K562 (cell line): Measurements from ENCODE around the gene SMC5. TPM values are rescaled to one million over a fixed set of nuclear protein-coding genes. Genes with fewer than 3 reads are reported as not detected.

Experiments used
- ATAC-seq: fragments of 200-7000 bp; cut with Tn5 transposase; 3 replicates; pipeline ENCODE4 v1.9.1; 2020; ENCODE audit warnings: moderate library complexity
- BruUV-seq: library from RNA; stranded (reverse); fragments of 400-500 nt; replicated peaks from 2 replicates; lab custom pipeline; 2021; lab: Mats Ljungman, UMichigan
- CTCF ChIA-PET: fragments of 300-600 bp; formaldehyde crosslinking; extraction: SDS; loops from one replicate; lab custom pipeline; 2021; ENCODE audit warnings: low intra/inter-chr PET ratio; lab: Yijun Ruan, JAX
- POLR2A ChIA-PET: fragments of 300-600, 350-650 bp; sonication (Branson Sonifier 250); formaldehyde crosslinking; extraction: SDS; loops from one replicate; lab custom pipeline; 2021; ENCODE audit warnings: antibody characterized with exemption, inconsistent platforms; lab: Yijun Ruan, JAX
- DNase-seq, 4 experiments: peaks; one replicate each; pipeline versions ENCODE4 v3.0.0 to v3.0.0-alpha.2; 2011 to 2018; ENCODE audit warnings: low spot score in 3 of 4, mixed read lengths in 3 of 4; ENCODE audit errors: extremely low read depth in 1 of 4
- FAIRE-seq: peaks from 2 replicates; lab custom pipeline; 2011; peaks lifted over from hg19 to GRCh38; lab: Jason Lieb, UNC
- H2AFZ ChIP-seq: 2 replicates; pipeline ENCODE4 v1.6.0; 2011; ENCODE audit warnings: low read depth, low read length, control low read depth, inconsistent platforms
- H3K27ac ChIP-seq: fragments of 200-600 bp; 3 replicates; pipeline ENCODE4 v1.8.0; 2011; ENCODE audit warnings: low read depth, mild to moderate bottlenecking, control low read depth, inconsistent platforms, low read length, moderate library complexity, mixed read lengths; ENCODE audit errors: extremely low read depth
- H3K27me3 ChIP-seq, 2 experiments: fragments of 300-600 bp in 1 of 2; 2 replicates in 1 of 2; 3 replicates in 1 of 2; pipeline versions ENCODE4 v1.6.0 to v1.8.0; 2011; ENCODE audit warnings: inconsistent platforms in 2 of 2, low read length in 2 of 2, mild to moderate bottlenecking in 1 of 2, mixed read lengths in 1 of 2, moderate library complexity in 1 of 2; ENCODE audit not compliant: control insufficient read depth in 2 of 2, insufficient read depth in 2 of 2
- H3K36me3 ChIP-seq: fragments of 300-600 bp; 3 replicates; pipeline ENCODE4 v1.8.0; 2011; ENCODE audit warnings: mild to moderate bottlenecking, low read length, inconsistent platforms; ENCODE audit not compliant: control insufficient read depth, insufficient read depth
- H3K4me1 ChIP-seq, 2 experiments: fragments of 200-600 bp in 1 of 2; replicated peaks in 1 of 2; 2 replicates in 1 of 2; 3 replicates in 1 of 2; pipeline versions ENCODE4 v1.5.1 to v1.8.0; 2011; ENCODE audit warnings: inconsistent platforms in 2 of 2, low read length in 2 of 2, mild to moderate bottlenecking in 1 of 2, mixed read lengths in 1 of 2, moderate library complexity in 1 of 2; ENCODE audit not compliant: control insufficient read depth in 2 of 2, insufficient read depth in 2 of 2
- H3K4me2 ChIP-seq: 2 replicates; pipeline ENCODE4 v1.6.1; 2011; ENCODE audit warnings: low read length, control low read depth, inconsistent platforms, mixed read lengths; ENCODE audit not compliant: insufficient read depth
- H3K4me3 ChIP-seq: fragments of 200-600 bp; sonication (generic), shearing (Covaris generic); 2 replicates; pipeline ENCODE4 v1.5.1; 2016; ENCODE audit warnings: control low read depth, inconsistent platforms
- H3K79me2 ChIP-seq: fragments of 200-600 bp; 3 replicates; pipeline ENCODE4 v1.8.0; 2011; ENCODE audit warnings: low read length, inconsistent platforms; ENCODE audit not compliant: control insufficient read depth, insufficient read depth
- H3K9ac ChIP-seq, 2 experiments: 2 replicates each; pipeline versions ENCODE4 v1.6.0 to v1.6.1; 2011; ENCODE audit warnings: low read depth in 2 of 2, low read length in 2 of 2, control low read depth in 1 of 2, inconsistent platforms in 1 of 2, mild to moderate bottlenecking in 1 of 2, mixed read lengths in 1 of 2; ENCODE audit not compliant: insufficient read depth in 1 of 2
- H3K9me1 ChIP-seq: one replicate; pipeline ENCODE4 v1.6.0; 2011; ENCODE audit warnings: inconsistent platforms, mild to moderate bottlenecking, low read length, moderate library complexity; ENCODE audit not compliant: control insufficient read depth, insufficient read depth
- H3K9me3 ChIP-seq: replicated peaks from 2 replicates; pipeline ENCODE4 v1.5.1; 2011; ENCODE audit warnings: low read depth, low read length, inconsistent platforms; ENCODE audit not compliant: control insufficient read depth, insufficient read depth
- H4K20me1 ChIP-seq: replicated peaks from 2 replicates; pipeline ENCODE4 v1.6.1; 2011; ENCODE audit warnings: low read length, inconsistent platforms, mixed read lengths; ENCODE audit not compliant: control insufficient read depth, insufficient read depth
- PHB2 ChIP-seq: fragments of 450-650 bp; IDR thresholded peaks from 2 replicates; pipeline ENCODE4 v1.6.1; 2017; ENCODE audit warnings: low read depth
- ZKSCAN1 ChIP-seq: fragments of 150-350 bp; IDR thresholded peaks from 2 replicates; pipeline ENCODE4 v1.6.1; 2016; ENCODE audit warnings: low read depth, low read length
- ZNF133 ChIP-seq: fragments of 250-450 bp; sonication (Bioruptor Pico); IDR thresholded peaks from 2 replicates; pipeline ENCODE4 v1.4.0; 2020; ENCODE audit warnings: mild to moderate bottlenecking
- ZNF143 ChIP-seq: sonication (generic); formaldehyde crosslinking; IDR thresholded peaks from 2 replicates; pipeline ENCODE4 v1.9.0; 2022; ENCODE audit warnings: mild to moderate bottlenecking, missing genetic modification reagents
- ZNF668 ChIP-seq: fragments of 250-450 bp; sonication (Bioruptor Pico); IDR thresholded peaks from 2 replicates; pipeline ENCODE4 v1.8.0; 2022; ENCODE audit warnings: mild to moderate bottlenecking, inconsistent platforms
- ZNF780A ChIP-seq: fragments of 250-450 bp; sonication (Bioruptor Pico); IDR thresholded peaks from 2 replicates; pipeline ENCODE4 v1.5.0; 2021; ENCODE audit warnings: mild to moderate bottlenecking
- WGBS: fragments of 100-300 bp; shearing (Covaris generic); methylation state at CpG from one replicate; pipeline ENCODE4 v1.1.6; 2016; ENCODE audit warnings: low coverage, mixed read lengths; ENCODE audit not compliant: insufficient coverage; ENCODE audit errors: missing lambda C conversion rate; 5-methylcytosine and 5-hydroxymethylcytosine counted together
- in situ Hi-C: fragments of 300-500 bp; cut with MboI; formaldehyde crosslinking; loops from 4 replicates; pipeline ENCODE4 v1.15.0; 2018; ENCODE audit warnings: inconsistent platforms, mixed read lengths
- intact Hi-C: fragments of 100-400 bp; cut with micrococcal nuclease; formaldehyde crosslinking; loops from 2 replicates; pipeline ENCODE4 v1.14.2; 2022
- polyA plus RNA-seq, 8 experiments: library from polyadenylated mRNA; depleted of rRNA in 4 of 8; stranded (reverse) in 5 of 8; unstranded in 3 of 8; fragments of >200 nt; fragmentation: Nextera tagmentation in 2 of 8; fragmentation: Illumina TruSeq in 1 of 8; extraction: Ambion mirVana in 2 of 8; extraction: Trizol in 1 of 8; gene quantifications; 2 replicates each; pipeline versions ENCODE4 v1.2.1 to v1.2.3, GENCODE V29; 2011 to 2014; ENCODE audit warnings: inconsistent platforms in 1 of 8, missing spikeins in 1 of 8
- total RNA-seq, 7 experiments: library from RNA; depleted of rRNA in 6 of 7; stranded (reverse); fragments of >200 nt in 6 of 7; fragmentation: Illumina TruSeq in 2 of 7; extraction: Trizol in 2 of 7; gene quantifications; 2 replicates each; pipeline versions ENCODE4 v1.2.1 to v1.2.3, GENCODE V29; 2011 to 2021; ENCODE audit warnings: low replicate concordance in 1 of 7
- TF ChIP-seq, protein P1 (sequence below): fragments of 250-450 bp; sonication (Bioruptor Pico); IDR thresholded peaks from 2 replicates; pipeline ENCODE4 v1.4.0; 2020

SMC5 gene
- total and polyA plus RNA-seq, 9 of the 15 experiments (the other 6 are each of a cell fraction or from before 2014, with no cell fraction given) = 3.5 to 43.2 (median 21.4) TPM

DNA sequence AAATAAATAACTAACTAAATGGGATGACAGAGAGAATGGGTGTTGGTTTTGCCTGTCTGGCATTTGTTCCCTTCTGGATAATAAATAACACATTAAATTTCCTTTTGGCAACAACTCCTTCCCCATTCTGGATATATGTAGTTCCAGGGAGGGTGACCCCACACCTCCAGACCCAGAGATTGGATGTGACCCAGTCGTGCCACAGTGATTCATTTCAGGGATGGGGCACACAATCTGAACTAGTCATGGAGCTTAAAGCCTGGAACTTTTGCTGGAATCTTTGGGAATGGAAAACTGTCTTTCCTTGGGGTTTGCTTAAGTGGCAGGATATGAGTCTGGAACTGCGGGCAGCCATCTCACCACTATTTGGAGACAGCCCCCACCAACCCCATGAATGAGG, 144.4 kb downstream of the SMC5 start:
- no peak overlapping the region for H2AFZ ChIP-seq
- H3K4me3 ChIP-seq = no peak overlapping the region
- TF ChIP-seq ZNF780A (CRISPR knock-in tag) = no peak
- TF ChIP-seq ZNF668 = no peak
- no peak for TF ChIP-seq ZNF133 (CRISPR knock-in tag)
- TF ChIP-seq, protein P1, sequence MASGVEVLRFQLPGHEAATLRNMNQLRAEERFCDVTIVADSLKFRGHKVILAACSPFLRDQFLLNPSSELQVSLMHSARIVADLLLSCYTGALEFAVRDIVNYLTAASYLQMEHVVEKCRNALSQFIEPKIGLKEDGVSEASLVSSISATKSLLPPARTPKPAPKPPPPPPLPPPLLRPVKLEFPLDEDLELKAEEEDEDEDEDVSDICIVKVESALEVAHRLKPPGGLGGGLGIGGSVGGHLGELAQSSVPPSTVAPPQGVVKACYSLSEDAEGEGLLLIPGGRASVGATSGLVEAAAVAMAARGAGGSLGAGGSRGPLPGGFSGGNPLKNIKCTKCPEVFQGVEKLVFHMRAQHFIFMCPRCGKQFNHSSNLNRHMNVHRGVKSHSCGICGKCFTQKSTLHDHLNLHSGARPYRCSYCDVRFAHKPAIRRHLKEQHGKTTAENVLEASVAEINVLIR (CRISPR knock-in tag) = no peak
- TF ChIP-seq ZNF143 (CRISPR knock-in tag) = no peak
- no peak for TF ChIP-seq ZKSCAN1
- TF ChIP-seq PHB2 = no peak
- intact Hi-C loops = no loop called here
- H3K9me3 ChIP-seq = no peaks in the 10 kb centered on the region
- H3K4me2 ChIP-seq = no peak overlapping the region
- no peak overlapping the region for H3K9ac ChIP-seq
- ChIA-PET CTCF (no interaction called here), POLR2A (interaction anchor here (0.7 to 1.6 kb wide), 5 partner anchors 9 to 1557 kb away, joined by 3 to 5 read pairs (median 4); no protein-coding TSS in a partner anchor)
- no peak overlapping the region for H3K27ac ChIP-seq
- in situ Hi-C loops = no loop called here
- BruUV-seq = no TSS peak
- DNase-seq (no peak), FAIRE-seq (no peak), ATAC-seq (no peak)
- peaks cover 15 to 44% of the 10 kb centered on the region in 2 experiments; a peak in 4 of 5 replicates for H3K4me1 ChIP-seq
- no peaks in the 10 kb centered on the region for H3K36me3 ChIP-seq
- H3K9me1 ChIP-seq = no peaks in the 10 kb centered on the region
- peaks cover 85% of the 10 kb centered on the region for H3K79me2 ChIP-seq
- H3K27me3 ChIP-seq = no peaks in the 10 kb centered on the region
- 65% methylated on average over 2 of the region's 2 CpGs for WGBS
- H4K20me1 ChIP-seq = peaks cover 10% of the 10 kb centered on the region; the same call in 1 of the 2 replicates
